ENCODE measurements around the gene CCDC43. TPM values are rescaled to one million over a fixed set of nuclear protein-coding genes. Genes with fewer than 3 reads are reported as not detected.

The CCDC43 gene
- total RNA-seq, 3 donors from 2014 or later = 14.3 to 19.1 (median 18.7) TPM

GRCh38 chr17:44648963-44649362 lies 40.6 kb downstream of the CCDC43 start:
- ATAC-seq (no peak), DNase-seq (no peak)
- intact Hi-C loops (cut with DNase I, micrococcal nuclease) = no loop called here
- TF ChIP-seq CTCF (IDR thresholded peaks at IDR 0.05) = no peak
- Histone ChIP-seq H3K36me3 (ENCODE audit: low read depth) (no peaks in the 10 kb centered on the region), H3K4me3 (no peak overlapping the region), H3K9me3 (no peaks in the 10 kb centered on the region), H3K4me1 (ENCODE audit: low read depth) (no peaks in the 10 kb centered on the region)

- DNase-seq = no peak
- Histone ChIP-seq H3K36me3 (ENCODE audit: low read depth) (no peaks in the 10 kb centered on the region), H3K4me1 (ENCODE audit: low read depth) (no peaks in the 10 kb centered on the region), H3K9me3 (no peaks in the 10 kb centered on the region), H3K4me3 (no peak overlapping the region)
- no peak for TF ChIP-seq CTCF (IDR thresholded peaks at IDR 0.05)
- no peak for ATAC-seq
- intact Hi-C loops (cut with DNase I, micrococcal nuclease) = no loop called here
Observed at GRCh38 chr17:44647736-44648135, 41.8 kb downstream of the CCDC43 start.

GRCh38 chr17:44646280-44646679 lies 43.3 kb downstream of the CCDC43 start:
- no peak for DNase-seq
- intact Hi-C loops (cut with DNase I, micrococcal nuclease) = no loop called here
- no peaks in the 10 kb centered on the region for H3K4me1 ChIP-seq (ENCODE audit: low read depth)
- ATAC-seq = no peak
- no peaks in the 10 kb centered on the region for H3K9me3 ChIP-seq
- H3K36me3 ChIP-seq (ENCODE audit: low read depth) = no peaks in the 10 kb centered on the region
- TF ChIP-seq CTCF (IDR thresholded peaks at IDR 0.05) = no peak
- H3K4me3 ChIP-seq = no peak overlapping the region

- TF ChIP-seq CTCF (IDR thresholded peaks at IDR 0.05) = no peak
- Histone ChIP-seq H3K9me3 (no peaks in the 10 kb centered on the region), H3K36me3 (ENCODE audit: low read depth) (no peaks in the 10 kb centered on the region), H3K4me1 (ENCODE audit: low read depth) (no peaks in the 10 kb centered on the region), H3K4me3 (no peak overlapping the region)
- intact Hi-C loops (cut with DNase I, micrococcal nuclease) = no loop called here
- no peak for DNase-seq
- ATAC-seq = no peak
Observed at GRCh38 chr17:44645341-44645740, 44.2 kb downstream of the CCDC43 start.

- no peak for DNase-seq
- H3K9me3 ChIP-seq = no peaks in the 10 kb centered on the region
- no peak for ATAC-seq
- intact Hi-C loops (cut with DNase I, micrococcal nuclease) = no loop called here
- no peaks in the 10 kb centered on the region for H3K36me3 ChIP-seq (ENCODE audit: low read depth)
- TF ChIP-seq CTCF (IDR thresholded peaks at IDR 0.05) = no peak
- H3K4me3 ChIP-seq = no peak overlapping the region
- H3K4me1 ChIP-seq (ENCODE audit: low read depth) = no peaks in the 10 kb centered on the region
Observed at GRCh38 chr17:44642834-44643233, 46.7 kb downstream of the CCDC43 start.

- TF ChIP-seq CTCF (IDR thresholded peaks at IDR 0.05) = no peak
- Histone ChIP-seq H3K36me3 (ENCODE audit: low read depth) (no peaks in the 10 kb centered on the region), H3K4me1 (ENCODE audit: low read depth) (no peaks in the 10 kb centered on the region), H3K9me3 (no peaks in the 10 kb centered on the region), H3K4me3 (no peak overlapping the region)
- DNase-seq (no peak), ATAC-seq (no peak)
- intact Hi-C loops (cut with DNase I, micrococcal nuclease) = loop anchor here in 1 of 2 donors (5.0 kb wide), 1 partner anchor 105 kb away; no protein-coding TSS in a partner anchor
Observed at GRCh38 chr17:44637066-44637465, 52.5 kb downstream of the CCDC43 start.
